SK-N-SH treated with all-trans-retinoic acid at 6 μM for 48 hours (cell line): Measurements from ENCODE around the gene FAM181A.

Source experiments
- ATAC-seq: fragments of 200-7000 bp; cut with Tn5 transposase; 3 replicates; pipeline ENCODE4 v1.9.1; 2020; ENCODE audit warnings: mild to moderate bottlenecking, moderate library complexity
- ARNTL ChIP-seq: fragments of 450-650 bp; formaldehyde crosslinking; IDR thresholded peaks from 2 replicates; pipeline ENCODE4 v1.5.0; 2020; ENCODE audit warnings: low read depth, mild to moderate bottlenecking, moderate library complexity, borderline replicate concordance
- BACH2 ChIP-seq: fragments of 250-450 bp; sonication (Bioruptor Pico); IDR thresholded peaks from 2 replicates; pipeline ENCODE4 v1.9.0; 2021; ENCODE audit warnings: mild to moderate bottlenecking, borderline replicate concordance
- CREB5 ChIP-seq: fragments of 250-450 bp; sonication (Bioruptor Pico); IDR thresholded peaks from 2 replicates; pipeline ENCODE4 v1.5.1; 2020; ENCODE audit warnings: low read depth, mild to moderate bottlenecking, moderate library complexity
- CSDC2 ChIP-seq: fragments of 250-450 bp; sonication (Bioruptor Pico); IDR thresholded peaks from 2 replicates; pipeline ENCODE4 v1.5.0; 2020; ENCODE audit warnings: mild to moderate bottlenecking, moderate library complexity
- ESRRG ChIP-seq: fragments of 250-450 bp; sonication (Bioruptor Pico); IDR thresholded peaks from 2 replicates; pipeline ENCODE4 v1.6.1; 2021; ENCODE audit warnings: mild to moderate bottlenecking
- GLIS3 ChIP-seq: fragments of 250-450 bp; sonication (Bioruptor Pico); IDR thresholded peaks from 2 replicates; pipeline ENCODE4 v1.5.0; 2020; ENCODE audit warnings: mild to moderate bottlenecking, moderate library complexity
- ISL1 ChIP-seq: fragments of 250-450 bp; sonication (Bioruptor Pico); IDR thresholded peaks from 2 replicates; pipeline ENCODE4 v2.1.2; 2022; ENCODE audit warnings: mild to moderate bottlenecking, moderate library complexity
- OSR1 ChIP-seq: fragments of 250-450 bp; sonication (Bioruptor Pico); IDR thresholded peaks from 2 replicates; pipeline ENCODE4 v1.8.0; 2022; ENCODE audit warnings: moderate library complexity, mild to moderate bottlenecking, inconsistent platforms
- PPARA ChIP-seq: fragments of 250-450 bp; sonication (Bioruptor Pico); IDR thresholded peaks from 2 replicates; pipeline ENCODE4 v1.5.0; 2020; ENCODE audit warnings: mild to moderate bottlenecking, borderline replicate concordance
- RARB ChIP-seq: fragments of 250-450 bp; sonication (Bioruptor Pico); IDR thresholded peaks from 2 replicates; pipeline ENCODE4 v1.8.0; 2021; ENCODE audit warnings: mild to moderate bottlenecking, moderate library complexity
- SNAI2 ChIP-seq: fragments of 250-450 bp; sonication (Bioruptor Pico); IDR thresholded peaks from 2 replicates; pipeline ENCODE4 v1.5.0; 2020; ENCODE audit warnings: mild to moderate bottlenecking, moderate library complexity
- TCF4 ChIP-seq: fragments of 250-450 bp; sonication (Bioruptor Pico); IDR thresholded peaks from 2 replicates; pipeline ENCODE4 v1.8.0; 2021; ENCODE audit warnings: mild to moderate bottlenecking, moderate library complexity, borderline replicate concordance
- TOX ChIP-seq: fragments of 250-450 bp; sonication (Bioruptor Pico); IDR thresholded peaks from 2 replicates; pipeline ENCODE4 v1.8.0; 2021; ENCODE audit warnings: mild to moderate bottlenecking, moderate library complexity, borderline replicate concordance
- TSHZ2 ChIP-seq: fragments of 250-450 bp; sonication (Bioruptor Pico); IDR thresholded peaks from 2 replicates; pipeline ENCODE4 v1.5.0; 2020; ENCODE audit warnings: mild to moderate bottlenecking, moderate library complexity
- ZC3H10 ChIP-seq: fragments of 250-450 bp; sonication (Bioruptor Pico); IDR thresholded peaks from 2 replicates; pipeline ENCODE4 v1.5.1; 2021; ENCODE audit warnings: mild to moderate bottlenecking, moderate library complexity
- ZFP30 ChIP-seq: fragments of 450-650 bp; formaldehyde crosslinking; IDR thresholded peaks from 2 replicates; pipeline ENCODE4 v1.5.0; 2022; ENCODE audit warnings: mild to moderate bottlenecking, moderate library complexity
- ZNF565 ChIP-seq: fragments of 450-650 bp; formaldehyde crosslinking; conservative IDR thresholded peaks from 2 replicates; pipeline ENCODE4 v1.5.0; 2020; ENCODE audit warnings: low read depth, mild to moderate bottlenecking, moderate library complexity
- ZNF70 ChIP-seq: fragments of 450-650 bp; formaldehyde crosslinking; IDR thresholded peaks from 2 replicates; pipeline ENCODE4 v1.5.0; 2020; ENCODE audit warnings: mild to moderate bottlenecking, moderate library complexity
- ZNF8 ChIP-seq: fragments of 450-650 bp; formaldehyde crosslinking; IDR thresholded peaks from 2 replicates; pipeline ENCODE4 v1.5.0; 2020; ENCODE audit warnings: mild to moderate bottlenecking, moderate library complexity
- TF ChIP-seq, protein P1 (sequence below): fragments of 250-450 bp; sonication (Bioruptor Pico); IDR thresholded peaks from 2 replicates; pipeline ENCODE4 v1.5.1; 2021; ENCODE audit warnings: mild to moderate bottlenecking, moderate library complexity
- TF ChIP-seq, protein P2 (sequence below): fragments of 250-450 bp; sonication (Bioruptor Pico); IDR thresholded peaks from 2 replicates; pipeline ENCODE4 v1.8.0; 2021; ENCODE audit warnings: low read depth, mild to moderate bottlenecking, moderate library complexity, borderline replicate concordance

Gene FAM181A

GRCh38 chr14:93963692-93964091, 36.5 kb downstream of the FAM181A start (continued):
- TF ChIP-seq CREB5, result no peak
- TF ChIP-seq CSDC2 (CRISPR knock-in tag), result no peak
- TF ChIP-seq OSR1, result no peak
- no peak for TF ChIP-seq BACH2 (CRISPR knock-in tag)
- TF ChIP-seq TCF4 (CRISPR knock-in tag), result no peak

- no peak for ATAC-seq
- no peak for TF ChIP-seq BACH2 (CRISPR knock-in tag)
- no peak for TF ChIP-seq CREB5
- TF ChIP-seq, all 23 proteins: peak for 0
Measured at GRCh38 chr14:93964281-93964680, 37.1 kb downstream of the FAM181A start.

DNA sequence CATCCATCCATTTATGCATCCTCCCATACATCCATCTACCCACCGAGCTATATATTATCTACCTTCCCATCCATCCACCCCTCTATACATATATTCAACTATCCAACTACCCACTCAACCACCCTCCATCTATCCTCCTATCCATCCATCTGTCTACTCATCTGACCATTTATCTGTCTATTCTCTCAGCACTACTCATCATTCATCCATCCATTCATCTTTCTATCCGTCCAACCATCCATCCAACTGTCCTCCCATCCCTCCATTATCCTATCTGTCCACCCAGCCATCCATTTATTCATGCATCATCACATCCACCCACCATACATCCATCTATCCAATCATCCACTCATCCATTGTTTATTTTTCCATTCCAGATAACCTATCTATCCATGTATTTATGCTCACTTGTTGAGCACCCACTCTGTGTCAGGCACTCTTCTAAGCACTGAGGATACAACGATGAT, 37.7 kb downstream of the FAM181A start:
- TF ChIP-seq ZNF8, result no peak
- ATAC-seq, result no peak

DNA sequence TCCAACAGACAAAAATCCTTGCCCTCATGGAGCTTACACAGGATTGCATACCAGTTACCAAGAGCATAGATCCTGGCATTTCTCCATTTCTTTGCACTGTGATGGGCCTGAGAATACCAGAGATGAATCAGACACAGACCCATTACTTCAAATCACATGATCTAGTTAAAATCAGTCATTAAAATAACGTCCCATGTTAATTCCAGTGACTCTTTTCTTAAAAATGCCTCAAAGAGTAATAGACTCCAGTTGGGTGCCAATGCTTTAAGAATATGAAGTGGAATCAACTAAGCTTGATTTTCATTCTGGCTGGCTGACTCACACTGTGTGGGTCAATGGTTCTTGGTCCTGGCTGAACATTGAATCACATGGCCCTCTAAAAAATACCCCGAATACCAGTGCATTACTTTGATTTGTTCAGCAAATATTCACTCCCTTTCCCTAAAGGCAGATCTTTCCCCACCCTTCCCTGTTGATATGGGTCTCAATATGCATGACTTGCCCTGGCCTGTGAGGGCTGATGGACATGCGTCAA, 38.2 kb downstream of the FAM181A start:
- ATAC-seq, result peak; percentile 86
- no peak for TF ChIP-seq ZNF8
- no peak for TF ChIP-seq ZNF70 (CRISPR knock-in tag)
- no peak for TF ChIP-seq ZFP30 (CRISPR knock-in tag)
- TF ChIP-seq SNAI2 (CRISPR knock-in tag), result no peak
- no peak for TF ChIP-seq TOX
- TF ChIP-seq ARNTL (CRISPR knock-in tag), result no peak
- TF ChIP-seq BACH2 (CRISPR knock-in tag), result no peak
- no peak for TF ChIP-seq ZC3H10 (CRISPR knock-in tag)
- no peak for TF ChIP-seq TCF4 (CRISPR knock-in tag)
- TF ChIP-seq, protein P1, sequence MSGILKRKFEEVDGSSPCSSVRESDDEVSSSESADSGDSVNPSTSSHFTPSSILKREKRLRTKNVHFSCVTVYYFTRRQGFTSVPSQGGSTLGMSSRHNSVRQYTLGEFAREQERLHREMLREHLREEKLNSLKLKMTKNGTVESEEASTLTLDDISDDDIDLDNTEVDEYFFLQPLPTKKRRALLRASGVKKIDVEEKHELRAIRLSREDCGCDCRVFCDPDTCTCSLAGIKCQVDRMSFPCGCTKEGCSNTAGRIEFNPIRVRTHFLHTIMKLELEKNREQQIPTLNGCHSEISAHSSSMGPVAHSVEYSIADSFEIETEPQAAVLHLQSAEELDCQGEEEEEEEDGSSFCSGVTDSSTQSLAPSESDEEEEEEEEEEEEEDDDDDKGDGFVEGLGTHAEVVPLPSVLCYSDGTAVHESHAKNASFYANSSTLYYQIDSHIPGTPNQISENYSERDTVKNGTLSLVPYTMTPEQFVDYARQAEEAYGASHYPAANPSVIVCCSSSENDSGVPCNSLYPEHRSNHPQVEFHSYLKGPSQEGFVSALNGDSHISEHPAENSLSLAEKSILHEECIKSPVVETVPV, result no peak
- TF ChIP-seq GLIS3, result no peak
- no peak for TF ChIP-seq RARB (CRISPR knock-in tag)
- TF ChIP-seq, protein P2, sequence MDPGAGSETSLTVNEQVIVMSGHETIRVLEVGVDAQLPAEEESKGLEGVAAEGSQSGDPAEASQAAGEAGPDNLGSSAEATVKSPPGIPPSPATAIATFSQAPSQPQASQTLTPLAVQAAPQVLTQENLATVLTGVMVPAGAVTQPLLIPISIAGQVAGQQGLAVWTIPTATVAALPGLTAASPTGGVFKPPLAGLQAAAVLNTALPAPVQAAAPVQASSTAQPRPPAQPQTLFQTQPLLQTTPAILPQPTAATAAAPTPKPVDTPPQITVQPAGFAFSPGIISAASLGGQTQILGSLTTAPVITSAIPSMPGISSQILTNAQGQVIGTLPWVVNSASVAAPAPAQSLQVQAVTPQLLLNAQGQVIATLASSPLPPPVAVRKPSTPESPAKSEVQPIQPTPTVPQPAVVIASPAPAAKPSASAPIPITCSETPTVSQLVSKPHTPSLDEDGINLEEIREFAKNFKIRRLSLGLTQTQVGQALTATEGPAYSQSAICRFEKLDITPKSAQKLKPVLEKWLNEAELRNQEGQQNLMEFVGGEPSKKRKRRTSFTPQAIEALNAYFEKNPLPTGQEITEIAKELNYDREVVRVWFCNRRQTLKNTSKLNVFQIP (CRISPR knock-in tag), result no peak
- no peak for TF ChIP-seq ESRRG
- TF ChIP-seq ZNF565 (CRISPR knock-in tag), result no peak
- no peak for TF ChIP-seq PPARA
- TF ChIP-seq CSDC2 (CRISPR knock-in tag), result no peak
- TF ChIP-seq ISL1 (CRISPR knock-in tag), result no peak
- TF ChIP-seq CREB5, result no peak
- no peak for TF ChIP-seq TSHZ2 (CRISPR knock-in tag)
